GM19238 (cell line): ENCODE results near the gene C9orf153.
"Not testable (repeated sequence)": the region's sequence is repeated elsewhere in the genome, so short reads cannot be mapped to it uniquely, and the experiment has no call there.

ENCODE experiments used
- DNase-seq: peaks from one replicate; pipeline ENCODE4 v3.0.0; 2011; ENCODE audit warnings: low spot score; ENCODE audit not compliant: insufficient read length

C9orf153 gene

GRCh38 chr9:86193088-86193487 lies 66.4 kb downstream of the C9orf153 start:
- DNase-seq: no peak

GRCh38 chr9:86190700-86191099 lies 68.8 kb downstream of the C9orf153 start:
- DNase-seq: not testable (repeated sequence)

- no peak for DNase-seq
Observed at GRCh38 chr9:86187121-86187520, 72.3 kb downstream of the C9orf153 start.

- DNase-seq: no peak
Observed at GRCh38 chr9:86186696-86187095, 72.8 kb downstream of the C9orf153 start.

GRCh38 chr9:86185872-86186271 lies 73.6 kb downstream of the C9orf153 start:
- no peak for DNase-seq

GRCh38 chr9:86184138-86184524 lies 75.3 kb downstream of the C9orf153 start:
- DNase-seq: no peak

GRCh38 chr9:86183229-86184137 lies 76.0 kb downstream of the C9orf153 start:
- DNase-seq: no peak

GRCh38 chr9:86181379-86182315 lies 77.8 kb downstream of the C9orf153 start:
- no peak for DNase-seq

GRCh38 chr9:86178503-86178902 lies 81.0 kb downstream of the C9orf153 start:
- DNase-seq: no peak

GRCh38 chr9:86177995-86178394 lies 81.5 kb downstream of the C9orf153 start:
- DNase-seq: no peak

GRCh38 chr9:86176468-86176867 lies 83.0 kb downstream of the C9orf153 start:
- no peak for DNase-seq

- DNase-seq: no peak
Observed at GRCh38 chr9:86175743-86176456, 83.6 kb downstream of the C9orf153 start.

- no peak for DNase-seq
Observed at GRCh38 chr9:86175223-86175622, 84.2 kb downstream of the C9orf153 start.
